Jurkat, Clone E6-1 (cell line): ENCODE results near the gene PSD.

ENCODE experiments used
- DNase-seq: peaks from one replicate; pipeline ENCODE4 v3.0.0-alpha.2; 2011; ENCODE audit warnings: low read depth, low spot score
- H3K4me3 ChIP-seq: 2 replicates; pipeline ENCODE4 v1.5.1; 2011; ENCODE audit warnings: mild to moderate bottlenecking, low read length, control low read depth, moderate library complexity

PSD gene

DNA sequence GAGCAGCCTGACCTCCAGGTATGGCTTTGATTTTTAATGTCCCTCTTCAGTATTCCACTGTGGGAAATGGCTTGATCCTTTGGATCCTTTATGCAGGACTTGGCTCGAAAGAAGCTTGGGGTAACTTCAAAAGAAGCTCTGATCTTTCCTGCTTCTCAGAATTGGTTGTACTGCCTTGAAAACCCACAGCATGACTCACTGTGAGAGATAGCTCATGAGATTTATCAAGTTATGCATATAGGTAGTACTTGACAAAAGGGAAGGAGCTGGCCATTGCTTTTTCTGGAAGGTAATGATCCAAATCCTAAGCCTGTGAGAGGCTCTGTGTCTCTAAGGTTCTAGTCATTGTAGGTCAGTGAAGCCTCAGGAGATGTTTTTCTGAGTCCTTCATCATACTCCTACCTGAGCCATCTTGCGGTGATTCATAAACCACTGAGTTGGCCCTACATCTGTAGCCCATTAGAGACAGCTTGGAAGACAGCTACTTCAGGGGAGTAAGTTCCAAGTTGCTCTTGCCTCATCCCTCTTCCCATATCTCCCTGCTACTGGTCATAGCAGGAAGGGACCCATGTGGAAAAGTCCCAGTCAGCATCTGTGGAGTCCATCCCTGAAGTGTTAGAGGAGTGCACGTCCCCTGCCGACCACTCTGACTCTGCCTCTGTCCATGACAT lies 59.7 kb downstream of the PSD start:
- no peak for DNase-seq

DNA sequence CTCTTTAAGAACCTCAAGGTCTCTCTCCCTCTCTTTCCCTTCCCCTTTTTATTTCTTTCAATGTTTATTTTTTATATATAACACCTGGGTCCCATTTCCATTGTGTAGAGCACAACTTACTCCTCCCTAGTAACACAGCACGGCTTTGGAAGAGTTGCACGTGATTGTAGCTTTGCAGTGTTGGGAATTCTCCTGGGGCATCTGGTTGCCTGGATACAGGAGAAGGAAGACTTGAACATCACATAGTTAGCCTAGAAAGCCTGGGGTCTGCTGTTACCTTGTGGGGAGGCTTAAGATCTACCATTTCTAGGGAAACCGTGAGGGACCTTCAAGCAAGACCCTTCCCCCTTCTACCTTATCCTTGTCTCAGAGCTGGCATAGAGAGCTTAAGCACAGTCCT lies 64.1 kb downstream of the PSD start:
- no peak overlapping the region for H3K4me3 ChIP-seq
- DNase-seq = no peak

More for the DNA sequence above, 59.7 kb downstream of the PSD start:
- H3K4me3 ChIP-seq = no peak overlapping the region
